Measurements from ENCODE around the gene SH3BP5. TPM values are rescaled to one million over a fixed set of nuclear protein-coding genes. Genes with fewer than 3 reads are reported as not detected.

SH3BP5 gene
- total and polyA plus RNA-seq, 8 donors, result 2.8 to 9.8 (median 6.2) TPM

DNA sequence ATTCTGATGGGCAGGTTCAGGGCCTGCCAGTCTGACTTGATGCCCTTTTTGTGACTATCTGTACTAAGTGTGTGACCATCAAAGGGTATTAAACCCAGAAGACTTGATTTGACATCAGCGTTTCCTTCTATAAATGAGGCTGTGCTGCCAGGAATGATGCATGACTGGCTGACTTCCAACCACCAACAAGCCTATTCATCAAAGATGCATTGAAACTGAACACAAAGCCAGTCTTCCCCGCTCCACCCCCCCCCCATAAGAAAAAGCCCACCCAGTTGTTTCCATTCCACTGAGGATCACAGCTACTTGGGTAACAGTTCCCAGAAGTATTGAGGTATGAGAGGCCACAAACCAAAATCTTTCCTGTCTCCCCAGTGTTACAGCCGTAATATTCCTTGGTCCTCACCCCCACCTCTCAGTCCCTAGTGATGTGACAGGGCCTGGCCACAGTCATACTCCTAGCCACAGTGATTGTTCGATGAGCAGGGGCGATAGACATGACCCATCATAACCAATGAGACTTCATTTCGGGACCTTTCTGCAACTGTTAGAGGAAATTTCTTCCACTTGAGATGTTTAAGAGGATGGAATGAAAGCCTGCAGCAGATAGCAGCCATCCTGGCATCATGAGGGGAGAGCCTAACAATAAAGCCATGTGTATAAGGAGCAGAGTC is 22.6 kb downstream of the SH3BP5 start:
- 84 to 88% methylated on average over 6 of the region's 6 CpGs for whole genome bisulfite sequencing, 2 donors
- no peak for DNase-seq

DNA sequence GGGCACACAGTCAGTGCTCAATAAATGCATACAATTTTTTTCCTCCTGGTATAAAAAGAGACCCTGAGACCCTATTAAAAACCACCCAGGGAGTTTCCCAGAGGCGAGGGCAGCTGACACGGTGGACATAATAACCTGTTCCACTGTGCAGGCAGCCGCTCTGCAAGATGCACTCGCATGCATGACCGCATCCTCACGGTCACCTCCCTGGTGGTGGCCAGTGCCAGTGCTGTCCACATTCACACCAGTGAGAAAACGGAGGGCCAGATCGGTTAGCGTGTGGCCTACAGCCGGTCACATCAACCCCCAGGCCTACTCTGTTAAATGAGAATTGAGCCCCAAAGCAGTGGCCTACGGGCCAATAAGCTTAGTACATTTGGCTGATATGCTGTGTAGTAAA is 24.8 kb downstream of the SH3BP5 start:
- no peak for TF ChIP-seq CTCF (IDR thresholded peaks at IDR 0.05)
- peaks cover 8 to 10% (median 8%) of the 10 kb centered on the region in 3 donors for H3K4me1 ChIP-seq
- DNase-seq (no peak), FAIRE-seq (no peak), ATAC-seq (no peak)
- intact Hi-C loops (cut with DNase I), result no loop called here
- no peaks in the 10 kb centered on the region for H3K36me3 ChIP-seq
- no peaks in the 10 kb centered on the region for H3K27me3 ChIP-seq
- H3K9me3 ChIP-seq, result no peaks in the 10 kb centered on the region
- no peak overlapping the region for H3K4me3 ChIP-seq
- H3K27ac ChIP-seq, result no peak overlapping the region
- 95 to 96% methylated on average over 11 of the region's 11 CpGs for WGBS, 2 donors

More for the DNA sequence above, 22.6 kb downstream of the SH3BP5 start:
- ATAC-seq, result no peak
- Histone ChIP-seq H3K9me3 (no peaks in the 10 kb centered on the region), H3K36me3 (no peaks in the 10 kb centered on the region), H3K27me3 (no peaks in the 10 kb centered on the region), H3K27ac (no peak overlapping the region), H3K4me3 (no peak overlapping the region), H3K4me1 (peaks cover 8 to 10% (median 8%) of the 10 kb centered on the region in 3 donors)
- TF ChIP-seq CTCF (IDR thresholded peaks at IDR 0.05), result no peak
- no peak for FAIRE-seq
- intact Hi-C loops (cut with DNase I), result no loop called here

DNA sequence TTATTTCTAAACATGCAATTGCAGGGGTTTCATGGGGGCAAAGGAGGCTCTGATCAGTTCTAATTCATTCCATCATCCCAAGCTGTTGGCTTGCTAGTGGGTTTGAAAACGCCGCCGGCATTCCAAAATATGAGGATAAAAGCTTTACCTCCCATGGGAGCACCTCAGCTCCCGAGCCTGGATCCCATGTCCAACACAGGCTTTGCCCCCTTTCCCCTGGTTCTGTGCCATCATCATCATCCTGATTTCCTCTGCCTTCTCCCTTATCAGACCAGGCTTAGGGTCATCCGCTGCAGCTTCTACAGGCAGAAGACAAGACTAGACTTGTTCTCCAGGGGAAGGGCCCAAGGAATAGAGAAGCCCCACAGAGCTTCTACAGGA is 25.4 kb downstream of the SH3BP5 start:
- DNase-seq (no peak), ATAC-seq (no peak), FAIRE-seq (no peak)
- no peak overlapping the region for H3K4me3 ChIP-seq
- no peaks in the 10 kb centered on the region for H3K9me3 ChIP-seq
- intact Hi-C loops (cut with DNase I), result no loop called here
- 95% methylated on average over 5 of the region's 5 CpGs for WGBS, 2 donors
- H3K27me3 ChIP-seq, result no peaks in the 10 kb centered on the region
- H3K36me3 ChIP-seq, result no peaks in the 10 kb centered on the region
- H3K4me1 ChIP-seq, result peaks cover 8 to 10% (median 8%) of the 10 kb centered on the region in 3 donors
- TF ChIP-seq CTCF (IDR thresholded peaks at IDR 0.05), result no peak
- no peak overlapping the region for H3K27ac ChIP-seq

GRCh38 chr3:15305359-15305844 is 27.0 kb downstream of the SH3BP5 start:
- Histone ChIP-seq H3K27ac (no peak overlapping the region), H3K9me3 (no peaks in the 10 kb centered on the region), H3K4me3 (no peak overlapping the region), H3K4me1 (peaks cover 1 to 6% (median 4%) of the 10 kb centered on the region in 3 donors), H3K36me3 (no peaks in the 10 kb centered on the region), H3K27me3 (no peaks in the 10 kb centered on the region)
- FAIRE-seq (no peak), DNase-seq (no peak), ATAC-seq (no peak)
- intact Hi-C loops (cut with DNase I), result no loop called here
- WGBS, 2 donors, result 69 to 83% methylated on average over 6 of the region's 6 CpGs
- peak in 1 of 4 donors; percentile 17 for TF ChIP-seq CTCF (IDR thresholded peaks at IDR 0.05)

DNA sequence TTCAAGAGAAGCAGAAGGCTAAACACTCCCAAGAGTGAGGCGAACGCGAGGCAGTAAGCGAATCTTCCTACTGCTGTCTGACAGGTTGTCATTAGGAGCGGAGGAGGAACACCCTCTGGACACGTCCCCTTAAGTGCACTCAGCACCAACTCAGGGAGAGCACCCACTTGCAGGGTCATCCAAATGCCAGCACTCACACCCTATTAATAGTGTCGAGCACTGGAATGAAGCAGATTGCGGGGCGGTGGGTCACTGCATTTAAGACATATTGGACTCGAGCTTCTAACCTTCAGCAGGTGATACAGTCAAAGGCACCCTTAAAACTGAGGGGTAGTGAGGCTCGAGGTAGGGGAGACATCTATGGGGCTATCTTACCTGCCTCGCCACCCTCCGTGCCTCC is 28.7 kb downstream of the SH3BP5 start:
- peak in 1 of 6 donors; percentile 6 for DNase-seq
- FAIRE-seq, result no peak
- no peak for ATAC-seq
- 92 to 95% methylated on average over 13 of the region's 13 CpGs for WGBS, 2 donors
- TF ChIP-seq CTCF (IDR thresholded peaks at IDR 0.05), result no peak
- intact Hi-C loops (cut with DNase I), result no loop called here
- Histone ChIP-seq H3K4me1 (peaks cover 0 to 7% (median 0%) of the 10 kb centered on the region in 3 donors), H3K4me3 (no peak overlapping the region), H3K36me3 (no peaks in the 10 kb centered on the region), H3K27me3 (no peaks in the 10 kb centered on the region), H3K9me3 (no peaks in the 10 kb centered on the region), H3K27ac (no peak overlapping the region)

All from pancreas (tissue), 10 donors.